ENCODE data around the gene ADAM20. TPM values are rescaled to one million over a fixed set of nuclear protein-coding genes. Genes with fewer than 3 reads are reported as not detected.
A peak's percentile ranks its signal among the peaks of the same experiment; 100 is the strongest.

Gene ADAM20
- not detected for polyA plus RNA-seq

- Mint-ChIP-seq H3K9me3 (peaks cover 0 to 5% (median 3%) of the 10 kb centered on the region in 3 donors), H3K4me3 (no peak within 1 kb of the TSS), H3K27me3 (no peaks in the 10 kb centered on the region), H3K27ac (no peak within 1 kb of the TSS), H3K36me3 (peaks cover 7% of the 10 kb centered on the region), H3K4me1 (peaks cover 3 to 12% (median 4%) of the 10 kb centered on the region in 3 donors)
These were observed at the start of gene ADAM20 for GRCh38 chr14:70534904-70535303. ADAM20 (minus strand) TSS chr14:70535004; CDS start chr14:70524757, 10,247 bp downstream.

DNA sequence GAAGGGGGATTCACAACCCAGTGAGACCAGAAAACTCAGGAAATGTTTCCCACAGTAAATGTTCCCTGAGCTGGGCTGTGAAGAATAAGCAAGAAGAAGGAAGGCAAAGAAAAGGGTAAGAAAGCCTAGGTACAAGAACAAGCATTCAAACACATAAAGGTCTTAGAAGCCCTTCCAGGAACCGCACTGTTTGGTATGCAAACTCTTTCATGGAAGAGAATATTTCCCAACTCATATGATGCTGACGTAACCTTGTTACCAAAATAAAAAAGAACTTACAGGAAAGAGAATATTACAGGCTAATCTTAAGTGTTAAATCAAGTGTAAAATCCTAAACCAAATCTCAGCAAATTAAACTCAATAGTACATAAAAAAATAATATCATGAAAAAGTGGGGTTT lies 42.1 kb upstream of the ADAM20 start:
- Mint-ChIP-seq H3K9me3 (peaks cover 0 to 3% (median 2%) of the 10 kb centered on the region in 3 donors), H3K27me3 (no peaks in the 10 kb centered on the region), H3K4me3 (no peak overlapping the region), H3K4me1 (no peaks in the 10 kb centered on the region), H3K27ac (peak overlapping the region in 1 of 3 donors; percentile 74), H3K36me3 (peaks cover 24% of the 10 kb centered on the region)

GRCh38 chr14:70573050-70573449 lies 38.2 kb upstream of the ADAM20 start:
- Mint-ChIP-seq H3K9me3 (peaks cover 0 to 3% (median 2%) of the 10 kb centered on the region in 3 donors), H3K27me3 (no peaks in the 10 kb centered on the region), H3K4me3 (no peak overlapping the region), H3K27ac (no peak overlapping the region), H3K4me1 (peaks cover 6 to 8% (median 7%) of the 10 kb centered on the region in 3 donors), H3K36me3 (peaks cover 29% of the 10 kb centered on the region)

DNA sequence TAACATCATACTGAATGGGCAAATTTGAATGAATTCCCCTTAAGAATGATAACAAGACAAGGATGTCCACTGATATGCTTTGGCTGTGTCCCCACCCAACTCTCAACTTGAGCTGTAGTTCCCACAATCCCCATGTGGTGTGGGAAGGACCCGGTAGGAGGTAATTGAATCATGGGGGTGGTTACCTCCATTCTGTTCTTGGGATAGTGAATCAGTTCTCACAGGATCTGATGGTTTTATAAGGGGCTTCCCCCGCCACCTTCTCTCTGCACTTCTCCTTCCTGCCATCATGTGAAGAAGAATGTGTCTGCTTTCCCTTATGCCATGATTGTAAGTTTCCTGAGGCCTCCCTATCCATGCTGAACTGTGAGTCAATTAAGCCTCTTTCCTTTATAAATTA lies 36.3 kb upstream of the ADAM20 start:
- peaks cover 6 to 11% (median 7%) of the 10 kb centered on the region in 3 donors for H3K4me1 Mint-ChIP-seq
- H3K4me3 Mint-ChIP-seq, result no peak overlapping the region
- H3K27me3 Mint-ChIP-seq, result no peaks in the 10 kb centered on the region
- no peak overlapping the region for H3K27ac Mint-ChIP-seq
- H3K9me3 Mint-ChIP-seq, result peaks cover 0 to 6% (median 2%) of the 10 kb centered on the region in 3 donors
- peaks cover 33% of the 10 kb centered on the region for H3K36me3 Mint-ChIP-seq

- H3K36me3 Mint-ChIP-seq, result peaks cover 43% of the 10 kb centered on the region
- peaks cover 2 to 13% (median 3%) of the 10 kb centered on the region in 3 donors for H3K9me3 Mint-ChIP-seq
- H3K27me3 Mint-ChIP-seq, result no peaks in the 10 kb centered on the region
- H3K27ac Mint-ChIP-seq, result peak overlapping the region in 1 of 3 donors; percentile 28
- H3K4me1 Mint-ChIP-seq, result peaks cover 6 to 13% (median 7%) of the 10 kb centered on the region in 3 donors
- H3K4me3 Mint-ChIP-seq, result no peak overlapping the region
These were observed 33.0 kb upstream of the ADAM20 start for GRCh38 chr14:70567791-70568190.

GRCh38 chr14:70563869-70564268 lies 29.1 kb upstream of the ADAM20 start:
- Mint-ChIP-seq H3K36me3 (peaks cover 44% of the 10 kb centered on the region), H3K27me3 (no peaks in the 10 kb centered on the region), H3K27ac (peak overlapping the region in 1 of 3 donors; percentile 78), H3K4me1 (peaks cover 0 to 9% (median 2%) of the 10 kb centered on the region in 3 donors), H3K4me3 (peak overlapping the region in 1 of 4 donors; percentile 51), H3K9me3 (peaks cover 3 to 25% (median 11%) of the 10 kb centered on the region in 3 donors)

DNA sequence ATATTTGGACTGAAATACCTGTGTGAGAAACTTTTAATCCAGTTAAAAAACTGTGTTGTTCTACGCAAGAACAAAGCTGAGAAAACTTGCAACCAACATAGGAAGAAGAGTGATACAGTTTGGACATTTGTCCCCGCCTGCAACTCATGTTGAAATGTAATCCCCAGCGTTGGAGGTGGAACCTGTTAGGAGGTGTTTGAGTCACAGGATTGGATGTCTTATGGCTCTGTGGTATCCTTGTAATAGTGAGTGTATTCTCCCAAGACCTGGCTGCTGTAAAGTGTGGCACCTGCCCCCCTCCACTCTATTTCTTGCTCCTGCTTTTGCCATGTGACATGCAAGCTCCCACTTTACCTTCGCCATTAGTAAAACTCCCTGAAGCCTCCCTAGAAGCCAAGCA lies 28.6 kb upstream of the ADAM20 start:
- Mint-ChIP-seq H3K36me3 (peaks cover 44% of the 10 kb centered on the region), H3K27me3 (no peaks in the 10 kb centered on the region)

DNA sequence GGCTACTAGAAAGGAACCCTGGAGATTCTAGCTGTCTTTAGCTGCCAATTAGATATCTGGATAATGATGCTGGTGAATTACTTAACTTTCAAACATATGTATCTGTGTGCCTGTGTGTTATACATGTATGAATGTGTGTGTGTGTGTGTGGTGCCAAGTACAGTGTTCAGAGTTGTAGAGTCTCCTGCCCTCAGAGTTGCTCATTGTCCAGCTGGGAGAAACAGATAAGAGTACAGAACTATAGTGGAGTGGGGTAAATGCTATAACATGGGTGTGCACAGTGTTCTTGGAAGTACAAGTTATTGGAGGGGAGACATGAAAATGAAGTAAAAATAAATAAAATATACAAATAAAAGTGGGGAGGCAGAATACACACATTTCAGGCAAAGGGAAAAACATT lies 23.6 kb upstream of the ADAM20 start:
- no peak overlapping the region for H3K27ac Mint-ChIP-seq
- H3K4me1 Mint-ChIP-seq, result peaks cover 0 to 3% (median 0%) of the 10 kb centered on the region in 3 donors
- H3K36me3 Mint-ChIP-seq, result peaks cover 30% of the 10 kb centered on the region
- no peak overlapping the region for H3K4me3 Mint-ChIP-seq
- no peaks in the 10 kb centered on the region for H3K27me3 Mint-ChIP-seq
- peaks cover 3 to 17% (median 7%) of the 10 kb centered on the region in 3 donors for H3K9me3 Mint-ChIP-seq

More for the DNA sequence above, 28.6 kb upstream of the ADAM20 start:
- Mint-ChIP-seq H3K27ac (peak overlapping the region in 1 of 3 donors; percentile 50), H3K4me3 (no peak overlapping the region), H3K9me3 (peaks cover 3 to 25% (median 11%) of the 10 kb centered on the region in 3 donors), H3K4me1 (peaks cover 0 to 9% (median 2%) of the 10 kb centered on the region in 3 donors)

DNA sequence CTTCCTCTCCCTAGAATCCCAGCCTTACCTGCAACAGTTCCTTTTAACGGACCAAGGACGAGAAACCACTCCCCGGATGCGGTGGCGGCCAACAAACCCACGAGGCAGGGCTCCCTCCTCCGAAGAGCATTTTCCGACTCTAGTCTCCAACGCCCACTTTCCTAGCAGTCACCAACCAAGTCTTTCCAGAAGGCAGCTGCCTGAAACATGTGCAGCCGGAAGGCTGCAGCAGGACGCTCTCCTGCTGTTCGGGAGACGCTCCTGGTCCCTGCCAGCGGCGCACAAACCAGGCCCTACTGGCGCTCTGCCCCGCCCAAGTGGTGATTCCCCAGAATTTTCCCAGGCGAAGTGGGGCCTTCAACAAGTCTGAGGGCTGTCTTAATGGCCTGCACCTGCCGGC lies 21.1 kb upstream of the ADAM20 start:
- Mint-ChIP-seq H3K36me3 (peaks cover 16% of the 10 kb centered on the region), H3K9me3 (peaks cover 0 to under 1% (median 0%) of the 10 kb centered on the region in 3 donors), H3K4me1 (peaks cover 0 to 1% (median 0%) of the 10 kb centered on the region in 3 donors), H3K27me3 (no peaks in the 10 kb centered on the region), H3K4me3 (no peak overlapping the region), H3K27ac (no peak overlapping the region)

- Mint-ChIP-seq H3K9me3 (peaks cover 0 to 3% (median 3%) of the 10 kb centered on the region in 3 donors), H3K4me1 (peaks cover 3 to 12% (median 4%) of the 10 kb centered on the region in 3 donors), H3K27me3 (no peaks in the 10 kb centered on the region), H3K27ac (peak overlapping the region in 1 of 3 donors; percentile 31), H3K36me3 (peaks cover 3% of the 10 kb centered on the region), H3K4me3 (no peak overlapping the region)
These were observed 3.3 kb upstream of the ADAM20 start for GRCh38 chr14:70538087-70538486.

- Mint-ChIP-seq H3K9me3 (peaks cover 0 to 5% (median 3%) of the 10 kb centered on the region in 3 donors), H3K4me3 (no peak overlapping the region), H3K4me1 (peaks cover 3 to 12% (median 4%) of the 10 kb centered on the region in 3 donors), H3K36me3 (peaks cover 7% of the 10 kb centered on the region), H3K27me3 (no peaks in the 10 kb centered on the region), H3K27ac (peak overlapping the region in 2 of 3 donors; percentile 33 to 53)
These were observed 2.0 kb upstream of the ADAM20 start for GRCh38 chr14:70536830-70537229.

DNA sequence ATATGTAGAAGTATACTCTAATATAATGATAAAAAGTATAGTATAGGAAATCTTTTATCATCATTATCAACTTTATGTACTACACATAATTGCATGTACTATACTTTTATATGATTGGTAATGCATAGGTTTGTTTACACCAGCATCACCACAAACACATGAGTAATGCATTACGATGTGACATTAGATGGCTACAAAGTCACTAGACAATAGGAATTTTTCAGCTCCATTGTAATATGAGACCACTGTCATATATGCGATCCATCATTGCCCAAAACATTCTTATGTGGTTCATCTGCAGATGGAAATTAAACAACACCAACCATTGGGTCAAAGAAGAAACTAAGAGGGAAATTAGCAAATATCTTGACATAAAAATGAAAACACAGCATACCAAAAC lies 4.4 kb downstream of the ADAM20 start:
- H3K4me1 Mint-ChIP-seq, result no peaks in the 10 kb centered on the region

DNA sequence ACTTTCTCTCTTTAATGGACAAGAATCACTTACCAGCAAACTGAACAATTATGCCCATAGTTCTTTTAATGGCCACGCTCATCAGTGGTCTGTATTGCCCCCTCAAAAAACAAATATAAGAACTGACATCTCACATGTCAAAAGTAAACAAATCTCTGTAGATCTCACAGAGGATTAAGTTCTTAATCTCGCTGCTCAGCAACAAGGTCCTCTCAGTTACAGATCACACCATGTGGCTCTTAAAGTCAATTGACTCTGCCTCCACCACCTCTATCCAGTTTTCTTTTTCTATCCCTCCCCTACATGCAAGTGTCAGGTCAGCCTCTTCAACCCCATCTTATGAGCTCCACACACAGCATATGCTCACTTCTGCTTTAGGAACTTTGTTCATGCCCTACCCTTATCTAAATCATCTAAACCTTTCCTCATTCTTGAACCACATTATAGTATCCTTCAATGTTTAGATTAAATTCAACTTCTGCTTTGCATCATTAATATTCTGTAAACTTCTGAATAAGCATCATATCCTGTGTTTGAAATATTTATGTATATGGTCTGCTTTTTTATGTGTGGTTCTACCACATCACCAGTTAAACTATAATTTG lies 7.2 kb downstream of the ADAM20 start:
- Mint-ChIP-seq H3K4me3 (no peak overlapping the region), H3K27me3 (no peaks in the 10 kb centered on the region), H3K27ac (no peak overlapping the region), H3K36me3 (peaks cover 8% of the 10 kb centered on the region), H3K9me3 (peaks cover 0 to 3% (median 2%) of the 10 kb centered on the region in 3 donors), H3K4me1 (no peaks in the 10 kb centered on the region)

More for the DNA sequence above, 4.4 kb downstream of the ADAM20 start:
- Mint-ChIP-seq H3K27ac (no peak overlapping the region), H3K4me3 (no peak overlapping the region), H3K9me3 (peaks cover 0 to 5% (median 3%) of the 10 kb centered on the region in 3 donors), H3K36me3 (peaks cover 9% of the 10 kb centered on the region), H3K27me3 (no peaks in the 10 kb centered on the region)

DNA sequence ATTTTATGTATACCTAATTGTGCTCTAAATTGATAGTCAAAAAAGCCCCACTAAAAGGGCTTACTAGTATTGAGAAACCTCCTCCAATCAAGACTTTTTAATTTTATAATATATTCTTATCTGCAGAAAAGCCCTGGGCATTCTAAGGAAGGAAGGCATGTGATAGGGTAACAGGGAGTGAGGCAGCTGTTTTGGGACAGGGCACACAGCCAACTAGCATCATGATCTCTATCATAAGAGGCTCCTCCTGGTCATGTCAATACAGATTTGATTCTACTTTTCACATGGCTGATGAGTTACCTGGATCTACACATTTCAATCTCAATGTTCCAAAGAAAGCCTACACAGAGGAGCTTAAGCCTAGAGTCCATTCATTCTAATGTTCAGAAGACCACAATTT lies 9.1 kb downstream of the ADAM20 start:
- Mint-ChIP-seq H3K4me1 (no peaks in the 10 kb centered on the region), H3K9me3 (peaks cover 2 to 5% (median 3%) of the 10 kb centered on the region in 3 donors), H3K27me3 (no peaks in the 10 kb centered on the region), H3K27ac (no peak overlapping the region), H3K36me3 (peaks cover 12% of the 10 kb centered on the region), H3K4me3 (no peak overlapping the region)

DNA sequence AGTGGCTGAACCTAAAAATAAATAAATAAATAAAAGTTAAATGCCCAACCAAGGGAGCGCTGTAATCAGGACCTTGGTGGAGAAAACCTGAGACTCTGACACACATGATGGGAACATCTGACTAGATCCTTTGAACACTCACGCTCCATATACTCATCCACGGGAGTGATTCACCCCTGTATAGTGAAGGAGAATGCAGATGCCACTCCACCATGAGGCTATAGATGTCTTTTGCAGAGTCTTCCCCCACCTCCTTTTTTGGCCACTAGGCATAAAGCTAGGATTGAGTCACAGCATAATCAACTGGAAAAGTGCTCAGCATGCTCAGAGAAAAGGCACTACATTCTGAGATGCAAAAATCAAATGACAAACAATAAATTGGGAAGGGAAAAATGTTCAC lies 19.0 kb downstream of the ADAM20 start:
- H3K4me1 Mint-ChIP-seq, result no peaks in the 10 kb centered on the region
- no peaks in the 10 kb centered on the region for H3K27me3 Mint-ChIP-seq
- H3K36me3 Mint-ChIP-seq, result peaks cover 4% of the 10 kb centered on the region
- no peak overlapping the region for H3K27ac Mint-ChIP-seq
- no peak overlapping the region for H3K4me3 Mint-ChIP-seq
- H3K9me3 Mint-ChIP-seq, result peaks cover 0 to 13% (median 9%) of the 10 kb centered on the region in 3 donors
